H9 (cell line): ENCODE data around the gene CEP350. TPM values are rescaled to one million over a fixed set of nuclear protein-coding genes. Genes with fewer than 3 reads are reported as not detected.
"Not testable (repeated sequence)": the region's sequence is repeated elsewhere in the genome, so short reads cannot be mapped to it uniquely, and the experiment has no call there.

Experiments
- DNase-seq: peaks from one replicate; pipeline ENCODE4 v3.0.0-alpha.2; 2017
- H2AFZ ChIP-seq: one replicate; pipeline ENCODE4 v1.6.1; 2013; ENCODE audit warnings: mild to moderate bottlenecking, low read length, control low read depth, moderate library complexity
- H2AK5ac ChIP-seq: 2 replicates; pipeline ENCODE4 v1.6.1; 2013; ENCODE audit warnings: low read length, control low read depth, mixed read lengths; ENCODE audit not compliant: insufficient read length
- H2BK120ac ChIP-seq: one replicate; pipeline ENCODE4 v1.6.1; 2013; ENCODE audit warnings: low read depth, mild to moderate bottlenecking, low read length, control low read depth, inconsistent platforms; ENCODE audit not compliant: poor library complexity, severe bottlenecking
- H2BK12ac ChIP-seq: 2 replicates; pipeline ENCODE4 v1.6.1; 2013; ENCODE audit warnings: low read length, control low read depth, mixed read lengths, low read depth; ENCODE audit not compliant: insufficient read length
- H2BK15ac ChIP-seq: 2 replicates; pipeline ENCODE4 v1.6.1; 2013; ENCODE audit warnings: low read depth, low read length, control low read depth
- H2BK20ac ChIP-seq: one replicate; pipeline ENCODE4 v1.6.1; 2013; ENCODE audit warnings: low read depth, mild to moderate bottlenecking, low read length, control low read depth, inconsistent platforms; ENCODE audit not compliant: poor library complexity, severe bottlenecking
- H2BK5ac ChIP-seq: 2 replicates; pipeline ENCODE4 v1.6.1; 2013; ENCODE audit warnings: low read length, control low read depth, mixed read lengths; ENCODE audit not compliant: insufficient read length
- H3K14ac ChIP-seq: 2 replicates; pipeline ENCODE4 v1.6.1; 2013; ENCODE audit warnings: low read length, control low read depth; ENCODE audit not compliant: insufficient read depth
- H3K18ac ChIP-seq: 2 replicates; pipeline ENCODE4 v1.6.1; 2013; ENCODE audit warnings: low read depth, mild to moderate bottlenecking, mixed read lengths, low read length, control low read depth; ENCODE audit not compliant: insufficient read length
- H3K23ac ChIP-seq: 2 replicates; pipeline ENCODE4 v1.6.1; 2013; ENCODE audit warnings: low read length, control low read depth, mixed read lengths, low read depth; ENCODE audit not compliant: insufficient read length
- H3K23me2 ChIP-seq: 2 replicates; pipeline ENCODE4 v1.6.1; 2013; ENCODE audit warnings: low read depth, mild to moderate bottlenecking, mixed read lengths, low read length, control low read depth; ENCODE audit not compliant: insufficient read length, poor library complexity, severe bottlenecking
- H3K27ac ChIP-seq: 2 replicates; pipeline ENCODE4 v1.5.1; 2013; ENCODE audit warnings: low read length, control low read depth, mixed read lengths, low read depth; ENCODE audit not compliant: insufficient read length
- H3K27me3 ChIP-seq: 2 replicates; pipeline ENCODE4 v1.6.1; 2013; ENCODE audit warnings: low read length, control low read depth, inconsistent platforms; ENCODE audit not compliant: insufficient read depth
- H3K4ac ChIP-seq: 2 replicates; pipeline ENCODE4 v1.6.1; 2013; ENCODE audit warnings: low read depth, mild to moderate bottlenecking, control low read depth, inconsistent platforms, low read length, moderate library complexity
- H3K4me1 ChIP-seq: 2 replicates; pipeline ENCODE4 v1.6.1; 2013; ENCODE audit warnings: low read length, control low read depth, inconsistent platforms; ENCODE audit not compliant: insufficient read depth
- H3K4me2 ChIP-seq: 2 replicates; pipeline ENCODE4 v1.6.1; 2013; ENCODE audit warnings: low read length, control low read depth, mixed read lengths; ENCODE audit not compliant: insufficient read length, insufficient read depth
- H3K56ac ChIP-seq: 2 replicates; pipeline ENCODE4 v1.6.1; 2013; ENCODE audit warnings: low read depth, mild to moderate bottlenecking, mixed read lengths, low read length, control low read depth; ENCODE audit not compliant: insufficient read length
- H3K79me1 ChIP-seq: 2 replicates; pipeline ENCODE4 v1.6.1; 2013; ENCODE audit warnings: low read depth, mild to moderate bottlenecking, moderate library complexity, low read length, control low read depth, inconsistent platforms; ENCODE audit not compliant: insufficient read depth, poor library complexity, severe bottlenecking
- H3K79me2 ChIP-seq: 2 replicates; pipeline ENCODE4 v1.6.1; 2013; ENCODE audit warnings: low read length, control low read depth, inconsistent platforms; ENCODE audit not compliant: insufficient read depth
- H3K9ac ChIP-seq: 2 replicates; pipeline ENCODE4 v1.6.1; 2013; ENCODE audit warnings: low read length, control low read depth, mixed read lengths; ENCODE audit not compliant: insufficient read length; ENCODE audit errors: extremely low read depth
- H3K9me3 ChIP-seq: one replicate; pipeline ENCODE4 v1.6.1; 2013; ENCODE audit warnings: low read depth, low read length, inconsistent platforms; ENCODE audit not compliant: control insufficient read depth
- H3T11ph ChIP-seq: one replicate; pipeline ENCODE4 v1.6.1; 2013; ENCODE audit warnings: mild to moderate bottlenecking, low read length, control low read depth, inconsistent platforms
- H4K20me1 ChIP-seq: one replicate; pipeline ENCODE4 v1.6.1; 2013; ENCODE audit not compliant: control insufficient read depth, insufficient read length, insufficient read depth
- H4K5ac ChIP-seq: 2 replicates; pipeline ENCODE4 v1.6.1; 2013; ENCODE audit warnings: low read depth, mild to moderate bottlenecking, mixed read lengths, low read length, control low read depth; ENCODE audit not compliant: insufficient read length
- H4K8ac ChIP-seq: replicated peaks from 2 replicates; pipeline ENCODE4 v1.6.1; 2013; ENCODE audit warnings: low read length, control low read depth, mixed read lengths, low read depth; ENCODE audit not compliant: insufficient read length
- H4K91ac ChIP-seq: 2 replicates; pipeline ENCODE4 v1.6.1; 2013; ENCODE audit warnings: low read depth, mild to moderate bottlenecking, moderate library complexity, mixed read lengths, low read length, control low read depth; ENCODE audit not compliant: insufficient read length
- H3K27ac Mint-ChIP-seq, 3 experiments: 2 replicates in 2 of 3; 3 replicates in 1 of 3; pipeline ENCODE4 v1.8.0; 2020 to 2021; ENCODE audit warnings: mixed read lengths in 3 of 3, mild to moderate bottlenecking in 1 of 3, moderate library complexity in 1 of 3
- H3K27me3 Mint-ChIP-seq: 2 replicates; pipeline ENCODE4 v1.8.0; 2021; ENCODE audit warnings: low read depth, mild to moderate bottlenecking, moderate library complexity, mixed read lengths
- H3K36me3 Mint-ChIP-seq, 3 experiments: 2 replicates in 2 of 3; 3 replicates in 1 of 3; pipeline ENCODE4 v1.8.0; 2020 to 2021; ENCODE audit warnings: low read depth in 3 of 3, mixed read lengths in 3 of 3; ENCODE audit not compliant: insufficient read depth in 1 of 3
- H3K4me1 Mint-ChIP-seq, 2 experiments: 2 replicates each; pipeline ENCODE4 v1.8.0; 2020; ENCODE audit warnings: mixed read lengths in 2 of 2
- H3K4me3 Mint-ChIP-seq, 2 experiments: 2 replicates in 1 of 2; 3 replicates in 1 of 2; pipeline ENCODE4 v1.8.0; 2020 to 2021; ENCODE audit warnings: mild to moderate bottlenecking in 2 of 2, mixed read lengths in 2 of 2, moderate library complexity in 1 of 2
- H3K9me3 Mint-ChIP-seq, 2 experiments: 2 replicates in 1 of 2; 3 replicates in 1 of 2; pipeline ENCODE4 v1.8.0; 2020; ENCODE audit warnings: mild to moderate bottlenecking in 2 of 2, mixed read lengths in 2 of 2, moderate library complexity in 1 of 2
- WGBS: extraction: QIAGEN DNeasy Blood & Tissue Kit; methylation state at CpG from one replicate; pipeline ENCODE4 v1.1.7; 2013; ENCODE audit warnings: missing lambda C conversion rate, low lambda C conversion rate, mixed read lengths; ENCODE audit not compliant: insufficient read length; ENCODE audit errors: extremely low coverage; 5-methylcytosine and 5-hydroxymethylcytosine counted together
- total RNA-seq: library from RNA; stranded (reverse); gene quantifications from 2 replicates; pipeline ENCODE4 v1.2.1, GENCODE V29; 2021
- TF ChIP-seq, protein P1 (sequence below): fragments of 200-600 bp; sonication (generic); conservative IDR thresholded peaks from 3 replicates; pipeline ENCODE4 v1.8.0; 2021; ENCODE audit warnings: antibody characterized with exemption, mild to moderate bottlenecking

CEP350 gene
- total RNA-seq, 1 experiment from 2014 or later: 39.2 TPM

DNA sequence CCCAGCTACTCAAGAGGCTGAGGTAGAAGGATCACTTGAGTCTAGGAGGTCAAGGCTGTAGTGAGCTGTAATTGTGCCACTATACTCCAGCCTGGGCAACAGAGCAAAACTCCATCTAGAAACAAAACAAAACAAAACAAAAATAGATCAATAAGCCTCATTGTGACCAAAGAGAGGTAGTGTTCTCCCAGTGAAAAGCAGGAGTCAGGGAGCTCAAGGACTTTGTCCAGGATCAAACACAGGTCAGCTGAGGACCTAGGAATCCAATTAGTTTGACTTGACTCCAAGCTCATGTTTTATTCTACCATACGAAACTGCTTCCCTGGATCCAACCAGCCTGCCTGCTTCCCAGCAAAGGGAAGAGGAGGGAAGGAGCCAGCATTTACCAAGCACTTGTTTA, 178.6 kb downstream of the CEP350 start:
- no peak overlapping the region for H2BK5ac ChIP-seq
- no peaks in the 10 kb centered on the region for H3K27me3 ChIP-seq
- H3K4me1 ChIP-seq: no peaks in the 10 kb centered on the region; the same call in 1 of the 2 replicates
- no peak for DNase-seq
- no peak overlapping the region for H3T11ph ChIP-seq
- H3K23me2 ChIP-seq: no peaks in the 10 kb centered on the region
- no peaks in the 10 kb centered on the region for H3K9me3 ChIP-seq
- no peak overlapping the region for H2BK20ac ChIP-seq
- H4K8ac ChIP-seq: no peak overlapping the region
- no peak overlapping the region for H3K27ac ChIP-seq
- H3K56ac ChIP-seq: no peak overlapping the region
- H3K4me3 Mint-ChIP-seq: no peak overlapping the region
- peaks cover 6% of the 10 kb centered on the region; the same call in 1 of the 2 replicates for H3K27me3 Mint-ChIP-seq
- TF ChIP-seq, protein P1, sequence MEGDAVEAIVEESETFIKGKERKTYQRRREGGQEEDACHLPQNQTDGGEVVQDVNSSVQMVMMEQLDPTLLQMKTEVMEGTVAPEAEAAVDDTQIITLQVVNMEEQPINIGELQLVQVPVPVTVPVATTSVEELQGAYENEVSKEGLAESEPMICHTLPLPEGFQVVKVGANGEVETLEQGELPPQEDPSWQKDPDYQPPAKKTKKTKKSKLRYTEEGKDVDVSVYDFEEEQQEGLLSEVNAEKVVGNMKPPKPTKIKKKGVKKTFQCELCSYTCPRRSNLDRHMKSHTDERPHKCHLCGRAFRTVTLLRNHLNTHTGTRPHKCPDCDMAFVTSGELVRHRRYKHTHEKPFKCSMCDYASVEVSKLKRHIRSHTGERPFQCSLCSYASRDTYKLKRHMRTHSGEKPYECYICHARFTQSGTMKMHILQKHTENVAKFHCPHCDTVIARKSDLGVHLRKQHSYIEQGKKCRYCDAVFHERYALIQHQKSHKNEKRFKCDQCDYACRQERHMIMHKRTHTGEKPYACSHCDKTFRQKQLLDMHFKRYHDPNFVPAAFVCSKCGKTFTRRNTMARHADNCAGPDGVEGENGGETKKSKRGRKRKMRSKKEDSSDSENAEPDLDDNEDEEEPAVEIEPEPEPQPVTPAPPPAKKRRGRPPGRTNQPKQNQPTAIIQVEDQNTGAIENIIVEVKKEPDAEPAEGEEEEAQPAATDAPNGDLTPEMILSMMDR: no peak
- H3K27ac Mint-ChIP-seq: no peak overlapping the region; a peak in 1 of 7 replicates
- H2AK5ac ChIP-seq: no peak overlapping the region
- H3K79me1 ChIP-seq: no peaks in the 10 kb centered on the region
- no peak overlapping the region for H2BK120ac ChIP-seq
- no peak overlapping the region for H4K91ac ChIP-seq
- no peak overlapping the region for H3K23ac ChIP-seq
- no peak overlapping the region for H2BK12ac ChIP-seq
- no peak overlapping the region for H4K5ac ChIP-seq
- no peak overlapping the region for H3K4ac ChIP-seq
- no peak overlapping the region for H3K4me2 ChIP-seq
- no peaks in the 10 kb centered on the region for H3K79me2 ChIP-seq
- no peak overlapping the region for H2AFZ ChIP-seq
- no peaks in the 10 kb centered on the region for H4K20me1 ChIP-seq
- no peaks in the 10 kb centered on the region for H3K36me3 Mint-ChIP-seq
- H3K18ac ChIP-seq: no peak overlapping the region
- H3K4me1 Mint-ChIP-seq: peaks cover 6 to 7% of the 10 kb centered on the region in 2 experiments
- no peaks in the 10 kb centered on the region for H3K9me3 Mint-ChIP-seq
- no peak overlapping the region for H3K9ac ChIP-seq
- no CpG with 5 or more reads among the region's 1 CpG for WGBS
- H2BK15ac ChIP-seq: no peak overlapping the region
- no peak overlapping the region for H3K14ac ChIP-seq

DNA sequence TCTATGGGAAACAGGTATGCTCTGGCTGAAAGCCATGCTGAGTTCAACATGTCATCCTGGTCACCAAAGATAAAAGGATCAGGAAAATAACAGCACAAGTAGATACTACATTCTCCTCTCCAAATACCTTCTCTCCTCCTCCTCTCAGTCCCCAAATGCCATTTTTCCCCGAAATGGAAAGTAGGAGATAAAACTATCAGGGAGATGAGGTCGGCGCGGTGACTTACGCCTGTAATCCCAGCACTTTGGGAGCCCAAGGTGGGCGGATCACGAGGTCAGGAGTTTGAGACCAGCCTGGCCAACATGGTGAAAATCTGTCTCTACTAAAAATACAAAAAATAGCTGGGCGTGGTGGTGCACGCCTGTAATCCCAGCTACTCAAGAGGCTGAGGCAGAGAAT, 179.1 kb downstream of the CEP350 start:
- not testable (repeated sequence) for H3K36me3 Mint-ChIP-seq
- no CpG with 5 or more reads among the region's 9 CpGs for WGBS

More for the DNA sequence above, 179.1 kb downstream of the CEP350 start:
- H3K4me2 ChIP-seq, H3K9me3 Mint-ChIP-seq, H3K9me3 ChIP-seq, H3K27me3 Mint-ChIP-seq, DNase-seq, H2BK12ac ChIP-seq, H3K23ac ChIP-seq, H3K79me2 ChIP-seq, H2AK5ac ChIP-seq, H4K20me1 ChIP-seq, H3K4me1 Mint-ChIP-seq, H3K79me1 ChIP-seq, H3K27me3 ChIP-seq, H3K27ac Mint-ChIP-seq, H4K8ac ChIP-seq, H2BK20ac ChIP-seq, H3K4ac ChIP-seq, H4K5ac ChIP-seq, H3K56ac ChIP-seq, H3K4me1 ChIP-seq, H2AFZ ChIP-seq, H2BK5ac ChIP-seq, H2BK120ac ChIP-seq, H3K27ac ChIP-seq, H3K18ac ChIP-seq, H3K23me2 ChIP-seq, H3K14ac ChIP-seq, H2BK15ac ChIP-seq, H3T11ph ChIP-seq, H3K4me3 Mint-ChIP-seq, H3K9ac ChIP-seq, H4K91ac ChIP-seq: not testable (repeated sequence)
